ENCODE results near the gene GRB10. TPM values are rescaled to one million over a fixed set of nuclear protein-coding genes. Genes with fewer than 3 reads are reported as not detected.
A peak's percentile ranks its signal among the peaks of the same experiment; 100 is the strongest.

The GRB10 gene
- total RNA-seq (10 to 100 TPM; 42.2 to 50.2 TPM), polyA plus RNA-seq (ENCODE audit: insufficient read length in 2 of 2) (10 to 100 TPM; 49.7 to 50.6 TPM)
- long read RNA-seq, donor 1, result 0 reads
- long read RNA-seq, donor 2, partial matches to known transcripts, result 0 of 3 reads
- long read RNA-seq, donor 2, other reads (novel, unspliced or antisense), result 0 of 3 reads
- long read RNA-seq, donor 3, partial matches to known transcripts, result 0 of 2 reads
- long read RNA-seq, donor 3, other reads (novel, unspliced or antisense), result 0 of 2 reads
- long read RNA-seq, donor 4, partial matches to known transcripts, result 0 of 1 reads
- long read RNA-seq, donor 4, other reads (novel, unspliced or antisense), result 0 of 1 reads

- Histone ChIP-seq H3K4me3 (ENCODE audit: low read depth, low read length) (peak within 1 kb of the TSS; percentile 45), H3K27ac (ENCODE audit: low read depth, low read length) (peak within 1 kb of the TSS; percentile 57), H3K4me1 (ENCODE audit: control insufficient read depth, insufficient read depth, low read length) (peaks cover 23% of the 10 kb centered on the region), H3K27me3 (ENCODE audit: control insufficient read depth, insufficient read depth, low read length) (no peaks in the 10 kb centered on the region), H3K36me3 (ENCODE audit: control insufficient read depth, insufficient read depth, low read length) (no peaks in the 10 kb centered on the region), H3K9me3 (ENCODE audit: control insufficient read depth, insufficient read depth, low read length) (no peaks in the 10 kb centered on the region)
- DNase-seq (ENCODE audit: low read depth in 4 of 6, low spot score in 6 of 6), result peak in 4 of 6 donors; percentile 61 to 96 (median 82)
- 41% methylated on average over 95 of the region's 95 CpGs for WGBS (ENCODE audit: insufficient coverage)
These were observed at the start of gene GRB10 for GRCh38 chr7:50782375-50783208. Gene GRB10, minus strand, starts transcription at chr7:50782896. Its CDS starts 50,574 bp downstream, at chr7:50732322.

DNA sequence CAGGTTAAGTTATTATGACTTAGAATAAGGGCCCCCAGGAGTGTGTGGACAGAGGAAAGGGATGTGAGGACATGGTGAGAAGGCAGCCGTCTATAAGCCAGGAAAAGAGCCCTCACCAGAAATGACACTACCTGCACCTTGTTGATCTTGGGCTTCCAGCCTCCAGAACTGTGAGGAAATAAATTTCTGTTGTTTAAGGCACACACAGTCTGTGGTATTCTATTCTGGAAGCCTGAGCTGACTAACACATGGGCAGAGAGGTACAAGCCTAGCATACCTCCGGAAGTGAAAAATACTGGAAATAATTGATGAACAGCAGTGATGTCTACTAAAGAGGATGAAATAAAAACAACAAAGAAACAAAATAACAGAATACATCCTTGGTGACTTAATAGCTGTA lies 46.1 kb upstream of the GRB10 start:
- H3K27ac ChIP-seq (ENCODE audit: low read depth, low read length), result no peak overlapping the region
- no CpG with 5 or more reads among the region's 2 CpGs for WGBS (ENCODE audit: insufficient coverage)
- H3K27me3 ChIP-seq (ENCODE audit: control insufficient read depth, insufficient read depth, low read length), result no peaks in the 10 kb centered on the region
- no peak for DNase-seq (ENCODE audit: low read depth in 4 of 6, low spot score in 6 of 6)
- H3K4me1 ChIP-seq (ENCODE audit: control insufficient read depth, insufficient read depth, low read length), result no peaks in the 10 kb centered on the region
- no peak overlapping the region for H3K4me3 ChIP-seq (ENCODE audit: low read depth, low read length)
- no peaks in the 10 kb centered on the region for H3K9me3 ChIP-seq (ENCODE audit: control insufficient read depth, insufficient read depth, low read length)
- H3K36me3 ChIP-seq (ENCODE audit: control insufficient read depth, insufficient read depth, low read length), result no peaks in the 10 kb centered on the region

DNA sequence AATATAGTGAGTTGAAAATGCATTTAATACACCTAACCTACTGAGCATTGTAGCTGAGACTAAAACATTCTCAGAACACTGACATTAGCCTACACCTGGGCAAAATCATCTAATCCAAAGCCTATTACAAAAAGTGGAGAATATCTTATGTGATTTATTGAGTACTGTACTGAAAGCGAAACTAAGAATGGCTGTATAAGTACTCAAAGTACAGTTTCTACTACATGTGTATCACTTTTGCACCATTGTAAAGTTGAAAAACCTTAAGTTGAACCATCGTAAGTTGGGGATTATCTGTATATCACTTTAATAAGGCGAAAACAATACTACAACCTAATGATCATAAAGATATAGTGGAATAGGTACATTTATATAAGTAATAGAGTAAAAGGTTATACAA lies 45.4 kb upstream of the GRB10 start:
- H3K36me3 ChIP-seq (ENCODE audit: control insufficient read depth, insufficient read depth, low read length), result no peaks in the 10 kb centered on the region
- H3K4me3 ChIP-seq (ENCODE audit: low read depth, low read length), result no peak overlapping the region
- H3K27me3 ChIP-seq (ENCODE audit: control insufficient read depth, insufficient read depth, low read length), result no peaks in the 10 kb centered on the region
- no peaks in the 10 kb centered on the region for H3K9me3 ChIP-seq (ENCODE audit: control insufficient read depth, insufficient read depth, low read length)
- WGBS (ENCODE audit: insufficient coverage), result no CpG with 5 or more reads among the region's 3 CpGs
- DNase-seq (ENCODE audit: low read depth in 4 of 6, low spot score in 6 of 6), result no peak
- no peak overlapping the region for H3K27ac ChIP-seq (ENCODE audit: low read depth, low read length)
- H3K4me1 ChIP-seq (ENCODE audit: control insufficient read depth, insufficient read depth, low read length), result no peaks in the 10 kb centered on the region

- Histone ChIP-seq H3K27me3 (ENCODE audit: control insufficient read depth, insufficient read depth, low read length) (no peaks in the 10 kb centered on the region), H3K4me3 (ENCODE audit: low read depth, low read length) (no peak overlapping the region), H3K4me1 (ENCODE audit: control insufficient read depth, insufficient read depth, low read length) (no peaks in the 10 kb centered on the region), H3K9me3 (ENCODE audit: control insufficient read depth, insufficient read depth, low read length) (no peaks in the 10 kb centered on the region), H3K36me3 (ENCODE audit: control insufficient read depth, insufficient read depth, low read length) (no peaks in the 10 kb centered on the region), H3K27ac (ENCODE audit: low read depth, low read length) (no peak overlapping the region)
- DNase-seq (ENCODE audit: low read depth in 4 of 6, low spot score in 6 of 6), result no peak
These were observed 44.6 kb upstream of the GRB10 start for GRCh38 chr7:50827281-50827680.

DNA sequence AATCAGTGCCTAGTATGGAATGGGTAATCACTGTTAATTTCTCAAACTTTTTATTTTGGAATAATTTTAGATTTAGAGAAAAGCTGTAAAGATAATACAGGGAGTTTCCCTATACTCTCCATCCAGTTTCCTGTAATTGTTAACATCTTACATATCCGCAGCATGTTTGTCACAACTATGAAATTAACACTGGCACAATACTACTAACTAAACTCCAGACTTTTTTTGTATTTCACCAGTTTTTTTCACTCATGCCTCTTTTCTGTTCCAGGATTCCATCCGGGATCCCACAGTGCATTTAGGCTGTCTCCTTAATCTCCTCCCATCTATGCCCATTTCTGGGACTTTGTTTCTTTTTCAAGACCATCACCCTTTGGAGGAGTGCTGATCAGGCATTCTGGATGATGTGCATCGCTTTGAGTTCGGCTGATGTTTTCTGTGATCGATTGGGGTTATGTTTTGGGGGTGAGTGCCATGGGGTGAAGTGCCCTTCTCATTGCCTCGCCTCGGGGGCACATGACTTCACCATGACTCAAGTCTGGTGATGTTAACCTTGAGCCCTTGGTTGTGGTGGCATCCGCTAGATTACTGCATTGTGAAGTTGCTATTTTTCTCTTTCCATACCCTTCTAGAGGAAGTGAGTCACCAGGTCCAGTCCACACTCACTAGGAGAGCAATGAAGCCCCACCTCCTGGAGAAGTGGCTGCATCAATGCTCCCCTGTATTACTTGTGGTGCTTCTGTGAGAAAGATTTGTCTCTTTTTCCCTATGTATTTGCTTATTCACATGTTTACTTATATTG lies 43.9 kb upstream of the GRB10 start:
- Histone ChIP-seq H3K4me3 (ENCODE audit: low read depth, low read length) (no peak overlapping the region), H3K27ac (ENCODE audit: low read depth, low read length) (no peak overlapping the region)

GRCh38 chr7:50825465-50825864 lies 42.8 kb upstream of the GRB10 start:
- H3K36me3 ChIP-seq (ENCODE audit: control insufficient read depth, insufficient read depth, low read length), result no peaks in the 10 kb centered on the region
- no peak for DNase-seq (ENCODE audit: low read depth in 4 of 6, low spot score in 6 of 6)
- WGBS (ENCODE audit: insufficient coverage), result 85% methylated on average over 6 of the region's 7 CpGs
- H3K27ac ChIP-seq (ENCODE audit: low read depth, low read length), result no peak overlapping the region
- H3K9me3 ChIP-seq (ENCODE audit: control insufficient read depth, insufficient read depth, low read length), result no peaks in the 10 kb centered on the region
- no peak overlapping the region for H3K4me3 ChIP-seq (ENCODE audit: low read depth, low read length)
- H3K27me3 ChIP-seq (ENCODE audit: control insufficient read depth, insufficient read depth, low read length), result no peaks in the 10 kb centered on the region
- H3K4me1 ChIP-seq (ENCODE audit: control insufficient read depth, insufficient read depth, low read length), result no peaks in the 10 kb centered on the region

More for the DNA sequence above, 43.9 kb upstream of the GRB10 start:
- Histone ChIP-seq H3K9me3 (ENCODE audit: control insufficient read depth, insufficient read depth, low read length) (no peaks in the 10 kb centered on the region), H3K36me3 (ENCODE audit: control insufficient read depth, insufficient read depth, low read length) (no peaks in the 10 kb centered on the region), H3K4me1 (ENCODE audit: control insufficient read depth, insufficient read depth, low read length) (no peaks in the 10 kb centered on the region), H3K27me3 (ENCODE audit: control insufficient read depth, insufficient read depth, low read length) (no peaks in the 10 kb centered on the region)
- 95% methylated on average over 3 of the region's 8 CpGs for WGBS (ENCODE audit: insufficient coverage)
- DNase-seq (ENCODE audit: low read depth in 4 of 6, low spot score in 6 of 6), result no peak

- H3K4me3 ChIP-seq (ENCODE audit: low read depth, low read length), result no peak overlapping the region
- no peaks in the 10 kb centered on the region for H3K9me3 ChIP-seq (ENCODE audit: control insufficient read depth, insufficient read depth, low read length)
- H3K36me3 ChIP-seq (ENCODE audit: control insufficient read depth, insufficient read depth, low read length), result no peaks in the 10 kb centered on the region
- 53% methylated on average over 2 of the region's 4 CpGs for WGBS (ENCODE audit: insufficient coverage)
- no peaks in the 10 kb centered on the region for H3K27me3 ChIP-seq (ENCODE audit: control insufficient read depth, insufficient read depth, low read length)
- H3K27ac ChIP-seq (ENCODE audit: low read depth, low read length), result no peak overlapping the region
- no peak for DNase-seq (ENCODE audit: low read depth in 4 of 6, low spot score in 6 of 6)
- H3K4me1 ChIP-seq (ENCODE audit: control insufficient read depth, insufficient read depth, low read length), result no peaks in the 10 kb centered on the region
These were observed 42.2 kb upstream of the GRB10 start for GRCh38 chr7:50824882-50825281.

- Histone ChIP-seq H3K36me3 (ENCODE audit: control insufficient read depth, insufficient read depth, low read length) (no peaks in the 10 kb centered on the region), H3K4me3 (ENCODE audit: low read depth, low read length) (no peak overlapping the region), H3K4me1 (ENCODE audit: control insufficient read depth, insufficient read depth, low read length) (no peaks in the 10 kb centered on the region), H3K9me3 (ENCODE audit: control insufficient read depth, insufficient read depth, low read length) (no peaks in the 10 kb centered on the region), H3K27me3 (ENCODE audit: control insufficient read depth, insufficient read depth, low read length) (no peaks in the 10 kb centered on the region), H3K27ac (ENCODE audit: low read depth, low read length) (no peak overlapping the region)
- WGBS (ENCODE audit: insufficient coverage), result 94% methylated on average over 2 of the region's 5 CpGs
- DNase-seq (ENCODE audit: low read depth in 4 of 6, low spot score in 6 of 6), result no peak
These were observed 40.0 kb upstream of the GRB10 start for GRCh38 chr7:50822706-50823105.

DNA sequence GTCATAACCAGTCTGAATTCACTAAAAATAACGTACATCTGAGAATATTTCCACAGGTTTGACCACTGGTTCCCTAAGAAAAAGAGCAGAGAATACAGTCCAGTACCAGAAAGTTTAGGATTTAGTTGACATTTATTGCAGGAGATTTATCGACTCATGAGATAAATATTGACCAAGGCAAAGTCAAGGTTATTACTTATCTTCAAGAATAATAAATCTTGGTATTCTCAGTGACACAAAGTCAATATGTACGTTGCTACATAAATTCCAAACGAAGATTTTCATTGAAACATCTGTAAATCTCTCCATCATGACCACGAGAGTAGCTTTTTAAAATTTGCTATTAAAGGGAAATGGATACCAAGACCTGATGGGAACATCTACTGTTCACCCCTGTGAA lies 39.4 kb upstream of the GRB10 start:
- Histone ChIP-seq H3K27me3 (ENCODE audit: control insufficient read depth, insufficient read depth, low read length) (no peaks in the 10 kb centered on the region), H3K27ac (ENCODE audit: low read depth, low read length) (no peak overlapping the region), H3K9me3 (ENCODE audit: control insufficient read depth, insufficient read depth, low read length) (no peaks in the 10 kb centered on the region), H3K4me1 (ENCODE audit: control insufficient read depth, insufficient read depth, low read length) (no peaks in the 10 kb centered on the region), H3K36me3 (ENCODE audit: control insufficient read depth, insufficient read depth, low read length) (no peaks in the 10 kb centered on the region), H3K4me3 (ENCODE audit: low read depth, low read length) (no peak overlapping the region)
- no CpG with 5 or more reads among the region's 5 CpGs for WGBS (ENCODE audit: insufficient coverage)
- no peak for DNase-seq (ENCODE audit: low read depth in 4 of 6, low spot score in 6 of 6)

Data from spinal cord (tissue), 10 donors.